Nephron progenitor cell (in vitro differentiated cells): Measurements from ENCODE around the gene USP17L20.
"Not testable (repeated sequence)": the region's sequence is repeated elsewhere in the genome, so short reads cannot be mapped to it uniquely, and the experiment has no call there.

Experiments
- DNase-seq: peaks from one replicate; pipeline ENCODE4 v3.0.0; 2021
- H3K27ac Mint-ChIP-seq: 2 replicates; pipeline ENCODE4 v1.8.0; 2021; ENCODE audit warnings: mild to moderate bottlenecking, moderate library complexity, mixed read lengths
- H3K27me3 Mint-ChIP-seq: 2 replicates; pipeline ENCODE4 v1.8.0; 2021; ENCODE audit warnings: mild to moderate bottlenecking, low read depth, mixed read lengths; ENCODE audit not compliant: poor library complexity
- H3K36me3 Mint-ChIP-seq: 2 replicates; pipeline ENCODE4 v1.8.0; 2021; ENCODE audit warnings: low read depth, mixed read lengths
- H3K4me1 Mint-ChIP-seq: 2 replicates; pipeline ENCODE4 v1.8.0; 2021; ENCODE audit warnings: mixed read lengths
- H3K4me3 Mint-ChIP-seq: 2 replicates; pipeline ENCODE4 v1.8.0; 2021; ENCODE audit warnings: mild to moderate bottlenecking, moderate library complexity, mixed read lengths
- H3K9me3 Mint-ChIP-seq: 2 replicates; pipeline ENCODE4 v1.8.0; 2021; ENCODE audit warnings: mild to moderate bottlenecking, moderate library complexity, mixed read lengths

The USP17L20 gene

GRCh38 chr4:9271719-9272118 is 13.8 kb downstream of the USP17L20 start:
- not testable (repeated sequence) for H3K27ac Mint-ChIP-seq, H3K4me1 Mint-ChIP-seq, H3K4me3 Mint-ChIP-seq, H3K9me3 Mint-ChIP-seq, H3K27me3 Mint-ChIP-seq, H3K36me3 Mint-ChIP-seq
- peak; percentile 4 for DNase-seq
